ENCODE measurements around the gene SPAG5. TPM values are rescaled to one million over a fixed set of nuclear protein-coding genes. Genes with fewer than 3 reads are reported as not detected.

SPAG5 gene
- total RNA-seq, 4 donors from 2014 or later, result 0.83 to 1.7 (median 0.97) TPM

DNA sequence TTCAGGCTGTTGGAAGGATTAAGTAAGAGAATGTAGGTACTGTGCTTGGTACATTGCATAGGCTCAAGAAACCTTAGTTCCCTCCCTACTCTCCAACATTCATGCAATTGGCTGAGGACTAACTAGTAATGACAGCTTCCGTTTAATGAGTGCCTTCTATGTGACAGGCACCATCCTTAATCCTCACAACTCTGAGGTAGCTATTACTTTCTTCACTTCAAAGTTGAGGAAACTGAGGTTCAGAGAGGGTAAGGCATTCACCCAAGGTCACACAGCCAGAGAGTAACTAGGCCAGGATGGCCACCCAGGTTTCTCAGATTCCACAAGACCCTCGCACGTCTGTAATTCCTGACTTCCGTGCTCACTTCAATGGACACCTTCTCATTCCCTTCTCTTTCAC is 68.6 kb downstream of the SPAG5 start:
- Histone ChIP-seq H3K4me3 (no peak overlapping the region), H3K9me3 (no peaks in the 10 kb centered on the region), H3K27me3 (peaks cover 0 to 28% (median 0%) of the 10 kb centered on the region in 4 donors), H3K36me3 (no peaks in the 10 kb centered on the region), H3K4me1 (peaks cover 0 to 3% (median 3%) of the 10 kb centered on the region in 4 donors), H3K27ac (replicated peaks in 1 of 4) (no peak overlapping the region)
- no peak for DNase-seq (ENCODE audit: extremely low spot score)
- intact Hi-C loops (cut with DNase I), result no loop called here
- TF ChIP-seq POLR2AphosphoS5 (IDR thresholded peaks at IDR 0.05) (no peak), EP300 (IDR thresholded peaks at IDR 0.05) (no peak), POLR2A (IDR thresholded peaks at IDR 0.05; ENCODE audit: low read depth) (no peak)
- TF ChIP-seq, protein P1, sequence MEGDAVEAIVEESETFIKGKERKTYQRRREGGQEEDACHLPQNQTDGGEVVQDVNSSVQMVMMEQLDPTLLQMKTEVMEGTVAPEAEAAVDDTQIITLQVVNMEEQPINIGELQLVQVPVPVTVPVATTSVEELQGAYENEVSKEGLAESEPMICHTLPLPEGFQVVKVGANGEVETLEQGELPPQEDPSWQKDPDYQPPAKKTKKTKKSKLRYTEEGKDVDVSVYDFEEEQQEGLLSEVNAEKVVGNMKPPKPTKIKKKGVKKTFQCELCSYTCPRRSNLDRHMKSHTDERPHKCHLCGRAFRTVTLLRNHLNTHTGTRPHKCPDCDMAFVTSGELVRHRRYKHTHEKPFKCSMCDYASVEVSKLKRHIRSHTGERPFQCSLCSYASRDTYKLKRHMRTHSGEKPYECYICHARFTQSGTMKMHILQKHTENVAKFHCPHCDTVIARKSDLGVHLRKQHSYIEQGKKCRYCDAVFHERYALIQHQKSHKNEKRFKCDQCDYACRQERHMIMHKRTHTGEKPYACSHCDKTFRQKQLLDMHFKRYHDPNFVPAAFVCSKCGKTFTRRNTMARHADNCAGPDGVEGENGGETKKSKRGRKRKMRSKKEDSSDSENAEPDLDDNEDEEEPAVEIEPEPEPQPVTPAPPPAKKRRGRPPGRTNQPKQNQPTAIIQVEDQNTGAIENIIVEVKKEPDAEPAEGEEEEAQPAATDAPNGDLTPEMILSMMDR (IDR thresholded peaks at IDR 0.05), result no peak
- WGBS, result 75% methylated on average over 4 of the region's 4 CpGs

- no peak overlapping the region for H3K27ac ChIP-seq (replicated peaks in 1 of 4)
- DNase-seq (ENCODE audit: extremely low spot score), result no peak
- H3K36me3 ChIP-seq, result no peaks in the 10 kb centered on the region
- H3K4me1 ChIP-seq, result peaks cover 0 to 7% (median 7%) of the 10 kb centered on the region in 4 donors
- 76% methylated on average over 3 of the region's 3 CpGs for WGBS
- no peak overlapping the region for H3K4me3 ChIP-seq
- peaks cover 0 to 28% (median 0%) of the 10 kb centered on the region in 4 donors for H3K27me3 ChIP-seq
- no peaks in the 10 kb centered on the region for H3K9me3 ChIP-seq
- intact Hi-C loops (cut with DNase I), result no loop called here
- TF ChIP-seq, protein P1 (IDR thresholded peaks at IDR 0.05), result no peak
- no peak for TF ChIP-seq POLR2AphosphoS5 (IDR thresholded peaks at IDR 0.05)
- no peak for TF ChIP-seq EP300 (IDR thresholded peaks at IDR 0.05)
- no peak for TF ChIP-seq POLR2A (IDR thresholded peaks at IDR 0.05; ENCODE audit: low read depth)
Measured at GRCh38 chr17:28529013-28529400, 69.8 kb downstream of the SPAG5 start.

DNA sequence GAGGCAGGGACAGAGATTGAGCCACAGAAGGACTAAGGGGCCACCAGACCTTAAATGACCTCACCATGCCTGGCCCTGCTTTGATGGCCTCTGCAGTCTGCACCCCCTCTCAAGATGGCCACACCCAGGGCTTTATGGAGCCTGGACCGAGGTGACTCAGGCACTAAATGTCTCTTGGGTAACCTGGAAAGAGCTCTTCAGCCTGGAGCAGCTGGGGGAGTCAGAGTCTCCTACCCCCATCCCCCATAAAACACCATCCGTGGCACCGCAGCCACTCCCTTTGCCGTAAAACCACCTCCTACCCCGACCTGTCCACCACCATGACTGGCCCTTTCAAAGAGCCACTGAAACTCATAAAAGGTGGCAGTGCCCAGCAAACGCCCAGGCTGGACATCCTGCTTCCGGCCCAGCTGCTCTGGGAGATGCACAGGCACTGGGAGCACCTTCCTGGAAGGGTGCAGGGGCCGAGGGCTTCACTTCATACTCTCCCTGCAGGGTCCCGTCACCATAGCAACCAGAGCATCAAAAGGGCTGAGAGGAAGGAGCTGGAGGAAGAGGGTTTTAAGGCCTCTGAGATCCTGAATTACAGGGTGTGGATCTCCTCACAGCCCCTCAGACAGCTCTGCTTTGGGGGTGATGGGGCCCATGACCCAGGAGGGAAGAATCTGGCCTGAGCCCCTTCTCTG is 70.4 kb downstream of the SPAG5 start:
- H3K4me1 ChIP-seq, result peaks cover 0 to 7% (median 7%) of the 10 kb centered on the region in 4 donors
- no peak for DNase-seq (ENCODE audit: extremely low spot score)
- peaks cover 0 to 28% (median 0%) of the 10 kb centered on the region in 4 donors for H3K27me3 ChIP-seq
- no peaks in the 10 kb centered on the region for H3K36me3 ChIP-seq
- WGBS, result 86% methylated on average over 6 of the region's 9 CpGs
- TF ChIP-seq POLR2AphosphoS5 (IDR thresholded peaks at IDR 0.05) (no peak), POLR2A (IDR thresholded peaks at IDR 0.05; ENCODE audit: low read depth) (no peak)
- TF ChIP-seq, protein P1 (IDR thresholded peaks at IDR 0.05), result no peak
- intact Hi-C loops (cut with DNase I), result no loop called here
- no peaks in the 10 kb centered on the region for H3K9me3 ChIP-seq
- H3K4me3 ChIP-seq, result no peak overlapping the region
- no peak overlapping the region for H3K27ac ChIP-seq (replicated peaks in 1 of 4)

DNA sequence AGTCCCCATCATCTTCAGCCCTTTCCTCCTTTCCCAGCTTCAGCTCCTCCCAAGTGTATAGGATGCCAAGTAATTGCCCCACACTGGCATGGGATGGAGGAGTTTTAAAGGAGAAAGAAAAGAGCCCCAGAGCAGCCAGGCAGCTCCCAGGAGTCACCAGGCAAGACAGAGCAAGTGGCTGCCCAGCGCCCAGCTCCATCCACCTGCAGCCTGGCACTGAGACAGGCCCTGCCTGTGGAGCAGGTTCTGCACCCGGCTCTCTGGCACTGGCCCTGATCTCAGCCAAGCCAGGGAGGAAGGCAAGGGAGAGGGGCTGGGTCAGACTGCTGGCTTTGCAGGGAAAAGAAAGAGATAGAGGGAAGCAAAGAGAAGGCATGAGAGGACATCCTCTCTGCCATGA is 71.0 kb downstream of the SPAG5 start:
- 90% methylated on average over 2 of the region's 2 CpGs for WGBS
- no peak overlapping the region for H3K27ac ChIP-seq (replicated peaks in 1 of 4)

More for the DNA sequence above, 71.0 kb downstream of the SPAG5 start:
- intact Hi-C loops (cut with DNase I), result no loop called here
- no peak for TF ChIP-seq EP300 (IDR thresholded peaks at IDR 0.05)
- TF ChIP-seq, protein P1 (IDR thresholded peaks at IDR 0.05), result no peak
- TF ChIP-seq POLR2AphosphoS5 (IDR thresholded peaks at IDR 0.05), result no peak
- TF ChIP-seq POLR2A (IDR thresholded peaks at IDR 0.05; ENCODE audit: low read depth), result no peak
- Histone ChIP-seq H3K27me3 (peaks cover 0 to 24% (median 0%) of the 10 kb centered on the region in 4 donors), H3K4me1 (peaks cover 0 to 7% (median 7%) of the 10 kb centered on the region in 4 donors), H3K9me3 (no peaks in the 10 kb centered on the region), H3K36me3 (no peaks in the 10 kb centered on the region), H3K4me3 (no peak overlapping the region)
- DNase-seq (ENCODE audit: extremely low spot score), result no peak

Other genes starting within 250 kb of the SPAG5 start
- gene POLDIP2, start 241.5 kb downstream of the SPAG5 start, total RNA-seq, result 10 to 100 TPM; 67.7 to 97.5 (median 81.4) TPM
- gene SEBOX, start 233.8 kb downstream of the SPAG5 start, total RNA-seq, result not detected
- gene VTN, start 228.7 kb downstream of the SPAG5 start, total RNA-seq, result 1 to 10 TPM in 1 of 4 donors, under 1 TPM in 3; under 0.01 to 1.3 (median 0.58) TPM
- 10 to 100 TPM in 3 of 4 donors, 1 to 10 TPM in 1; 8.3 to 24.9 (median 13.8) TPM for gene SARM1, start 227.3 kb downstream of the SPAG5 start, total RNA-seq
- 1 to 10 TPM; 4.6 to 9.6 (median 7.4) TPM for gene SLC46A1, start 192.8 kb downstream of the SPAG5 start, total RNA-seq
- not detected for gene SLC13A2, start 125.4 kb downstream of the SPAG5 start, total RNA-seq
- not detected for gene FOXN1, start 92.7 kb downstream of the SPAG5 start, total RNA-seq
- 10 to 100 TPM; 16.1 to 36.3 (median 23.2) TPM for gene UNC119, start 46.4 kb downstream of the SPAG5 start, total RNA-seq
- gene PIGS, start 27.5 kb downstream of the SPAG5 start, total RNA-seq, result 10 to 100 TPM; 41.9 to 55.5 (median 47.2) TPM
- gene ALDOC, start 22.1 kb downstream of the SPAG5 start, total RNA-seq, result 10 to 100 TPM; 21.6 to 49.5 (median 27.5) TPM
- 1 to 10 TPM; 2.3 to 4.2 (median 4.1) TPM for gene RSKR, start 15.2 kb upstream of the SPAG5 start, total RNA-seq
- 100 to 1,000 TPM in 2 of 4 donors, 10 to 100 TPM in 2; 90.0 to 127 (median 98.2) TPM for gene BLTP2, start 46.1 kb upstream of the SPAG5 start, total RNA-seq
- gene SDF2, start 62.9 kb upstream of the SPAG5 start, total RNA-seq, result 10 to 100 TPM; 39.1 to 46.7 (median 42.6) TPM
- gene SUPT6H, start 63.2 kb upstream of the SPAG5 start, total RNA-seq, result 10 to 100 TPM; 57.3 to 84.4 (median 71.1) TPM
- 1 to 10 TPM in 1 of 4 donors, under 1 TPM in 3; 0.50 to 2.1 (median 0.85) TPM for gene PROCA1, start 112.9 kb upstream of the SPAG5 start, total RNA-seq
- gene RAB34, start 118.8 kb upstream of the SPAG5 start, total RNA-seq, result 100 to 1,000 TPM; 147 to 216 (median 202) TPM
- 100 to 1,000 TPM; 378 to 728 (median 558) TPM for gene RPL23A, start 121.0 kb upstream of the SPAG5 start, total RNA-seq
- 1 to 10 TPM in 3 of 4 donors, not detected in 1; 1.0 to 1.5 (median 1.3) TPM for gene TLCD1, start 127.2 kb upstream of the SPAG5 start, total RNA-seq
- gene NEK8, start 129.8 kb upstream of the SPAG5 start, total RNA-seq, result 1 to 10 TPM in 3 of 4 donors, under 1 TPM in 1; 0.83 to 2.1 (median 1.6) TPM
- 10 to 100 TPM in 2 of 4 donors, 1 to 10 TPM in 2; 4.6 to 12.6 (median 10.6) TPM for gene TRAF4, start 145.0 kb upstream of the SPAG5 start, total RNA-seq
- 10 to 100 TPM; 15.9 to 48.1 (median 30.3) TPM for gene FAM222B, start 243.8 kb upstream of the SPAG5 start, total RNA-seq

Data from esophagus muscularis mucosa (tissue), 4 donors.